ENCODE data around the gene LHCGR. TPM values are rescaled to one million over a fixed set of nuclear protein-coding genes. Genes with fewer than 3 reads are reported as not detected.

The LHCGR gene
- total and polyA plus RNA-seq, 2 experiments from 2014 or later, result 0.45 to 0.66 TPM

GRCh38 chr2:48699348-48699930 is 56.1 kb downstream of the LHCGR start (continued):
- no peak for TF ChIP-seq ETS1 (IDR thresholded peaks at IDR 0.05)
- TF ChIP-seq POLR2AphosphoS5 (IDR thresholded peaks at IDR 0.05; ENCODE audit: low read depth), result no peak
- no peak for TF ChIP-seq NANOG (IDR thresholded peaks at IDR 0.05; ENCODE audit: borderline replicate concordance)
- TF ChIP-seq, protein P1, sequence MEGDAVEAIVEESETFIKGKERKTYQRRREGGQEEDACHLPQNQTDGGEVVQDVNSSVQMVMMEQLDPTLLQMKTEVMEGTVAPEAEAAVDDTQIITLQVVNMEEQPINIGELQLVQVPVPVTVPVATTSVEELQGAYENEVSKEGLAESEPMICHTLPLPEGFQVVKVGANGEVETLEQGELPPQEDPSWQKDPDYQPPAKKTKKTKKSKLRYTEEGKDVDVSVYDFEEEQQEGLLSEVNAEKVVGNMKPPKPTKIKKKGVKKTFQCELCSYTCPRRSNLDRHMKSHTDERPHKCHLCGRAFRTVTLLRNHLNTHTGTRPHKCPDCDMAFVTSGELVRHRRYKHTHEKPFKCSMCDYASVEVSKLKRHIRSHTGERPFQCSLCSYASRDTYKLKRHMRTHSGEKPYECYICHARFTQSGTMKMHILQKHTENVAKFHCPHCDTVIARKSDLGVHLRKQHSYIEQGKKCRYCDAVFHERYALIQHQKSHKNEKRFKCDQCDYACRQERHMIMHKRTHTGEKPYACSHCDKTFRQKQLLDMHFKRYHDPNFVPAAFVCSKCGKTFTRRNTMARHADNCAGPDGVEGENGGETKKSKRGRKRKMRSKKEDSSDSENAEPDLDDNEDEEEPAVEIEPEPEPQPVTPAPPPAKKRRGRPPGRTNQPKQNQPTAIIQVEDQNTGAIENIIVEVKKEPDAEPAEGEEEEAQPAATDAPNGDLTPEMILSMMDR (conservative IDR thresholded peaks at IDR 0.05; ENCODE audit: low read depth in 2 of 2), result no peak
- TF ChIP-seq CREB1 (CRISPR knock-in tag; IDR thresholded peaks at IDR 0.05; ENCODE audit: low read depth), result no peak
- TF ChIP-seq ZNF114 (CRISPR knock-in tag; IDR thresholded peaks at IDR 0.05), result no peak
- TF ChIP-seq, protein P2, sequence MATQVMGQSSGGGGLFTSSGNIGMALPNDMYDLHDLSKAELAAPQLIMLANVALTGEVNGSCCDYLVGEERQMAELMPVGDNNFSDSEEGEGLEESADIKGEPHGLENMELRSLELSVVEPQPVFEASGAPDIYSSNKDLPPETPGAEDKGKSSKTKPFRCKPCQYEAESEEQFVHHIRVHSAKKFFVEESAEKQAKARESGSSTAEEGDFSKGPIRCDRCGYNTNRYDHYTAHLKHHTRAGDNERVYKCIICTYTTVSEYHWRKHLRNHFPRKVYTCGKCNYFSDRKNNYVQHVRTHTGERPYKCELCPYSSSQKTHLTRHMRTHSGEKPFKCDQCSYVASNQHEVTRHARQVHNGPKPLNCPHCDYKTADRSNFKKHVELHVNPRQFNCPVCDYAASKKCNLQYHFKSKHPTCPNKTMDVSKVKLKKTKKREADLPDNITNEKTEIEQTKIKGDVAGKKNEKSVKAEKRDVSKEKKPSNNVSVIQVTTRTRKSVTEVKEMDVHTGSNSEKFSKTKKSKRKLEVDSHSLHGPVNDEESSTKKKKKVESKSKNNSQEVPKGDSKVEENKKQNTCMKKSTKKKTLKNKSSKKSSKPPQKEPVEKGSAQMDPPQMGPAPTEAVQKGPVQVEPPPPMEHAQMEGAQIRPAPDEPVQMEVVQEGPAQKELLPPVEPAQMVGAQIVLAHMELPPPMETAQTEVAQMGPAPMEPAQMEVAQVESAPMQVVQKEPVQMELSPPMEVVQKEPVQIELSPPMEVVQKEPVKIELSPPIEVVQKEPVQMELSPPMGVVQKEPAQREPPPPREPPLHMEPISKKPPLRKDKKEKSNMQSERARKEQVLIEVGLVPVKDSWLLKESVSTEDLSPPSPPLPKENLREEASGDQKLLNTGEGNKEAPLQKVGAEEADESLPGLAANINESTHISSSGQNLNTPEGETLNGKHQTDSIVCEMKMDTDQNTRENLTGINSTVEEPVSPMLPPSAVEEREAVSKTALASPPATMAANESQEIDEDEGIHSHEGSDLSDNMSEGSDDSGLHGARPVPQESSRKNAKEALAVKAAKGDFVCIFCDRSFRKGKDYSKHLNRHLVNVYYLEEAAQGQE (IDR thresholded peaks at IDR 0.05; ENCODE audit: unreplicated experiment), result no peak
- no peak for TF ChIP-seq STAT1 (IDR thresholded peaks at IDR 0.05; ENCODE audit: unreplicated experiment)
- no peak for TF ChIP-seq EZH2 (IDR thresholded peaks at IDR 0.05; ENCODE audit: low read depth, unreplicated experiment)
- TF ChIP-seq EZH2phosphoT487 (IDR thresholded peaks at IDR 0.05; ENCODE audit: unreplicated experiment), result no peak

DNA sequence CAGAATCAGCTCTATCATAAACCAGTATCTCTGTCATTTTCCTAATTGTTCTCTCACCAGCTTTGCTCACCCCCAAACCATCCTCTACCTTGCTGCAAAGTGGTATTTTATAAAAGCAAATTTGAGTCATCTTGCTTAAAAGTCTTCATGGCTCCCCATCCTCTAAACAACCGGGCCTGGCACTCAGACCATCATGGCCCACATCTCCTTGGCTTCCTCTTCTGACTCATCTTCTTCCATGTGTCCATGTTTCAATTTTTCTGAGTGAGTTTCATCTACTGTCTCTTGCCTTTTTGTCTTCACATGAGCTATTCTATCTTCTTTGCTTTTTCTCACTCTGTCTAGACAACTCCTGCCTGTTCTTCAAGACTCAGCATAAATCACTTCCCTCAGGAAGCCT is 58.6 kb downstream of the LHCGR start:
- Mint-ChIP-seq H3K36me3 (ENCODE audit: low read depth) (no peaks in the 10 kb centered on the region), H3K9me3 (no peaks in the 10 kb centered on the region; the same call in 2 of the 3 replicates), H3K4me3 (no peak overlapping the region), H3K27me3 (ENCODE audit: insufficient read depth, low read depth, poor library complexity) (no peaks in the 10 kb centered on the region), H3K27ac (no peak overlapping the region), H3K4me1 (peaks cover 37% of the 10 kb centered on the region)
- H3K27ac ChIP-seq (ENCODE audit: low read depth), result no peak overlapping the region
- H3K27me3 ChIP-seq (ENCODE audit: insufficient read depth), result no peaks in the 10 kb centered on the region
- no peaks in the 10 kb centered on the region for H3F3A ChIP-seq (replicated peaks; ENCODE audit: low read depth)
- DNase-seq (ENCODE audit: low spot score) (no peak), ATAC-seq (no peak)
- H3K4me3 ChIP-seq, result no peak overlapping the region
- H3K9me2 ChIP-seq (ENCODE audit: insufficient read depth), result no peaks in the 10 kb centered on the region
- H3K4me1 ChIP-seq (ENCODE audit: insufficient read depth), result peaks cover 17% of the 10 kb centered on the region
- no peak overlapping the region for H3K4me2 ChIP-seq
- H4K20me1 ChIP-seq (replicated peaks; ENCODE audit: insufficient read depth), result no peaks in the 10 kb centered on the region
- H2AFZ ChIP-seq, result no peak overlapping the region
- no peaks in the 10 kb centered on the region for H3K79me2 ChIP-seq (replicated peaks; ENCODE audit: insufficient read depth)
- H3K36me3 ChIP-seq (ENCODE audit: insufficient read depth), result no peaks in the 10 kb centered on the region
- TF ChIP-seq POLR2AphosphoS5 (IDR thresholded peaks at IDR 0.05; ENCODE audit: low read depth), result no peak
- TF ChIP-seq NANOG (IDR thresholded peaks at IDR 0.05; ENCODE audit: borderline replicate concordance), result no peak
- TF ChIP-seq, protein P2 (IDR thresholded peaks at IDR 0.05; ENCODE audit: unreplicated experiment), result no peak
- no peak for TF ChIP-seq EZH2 (IDR thresholded peaks at IDR 0.05; ENCODE audit: low read depth, unreplicated experiment)
- TF ChIP-seq STAT1 (IDR thresholded peaks at IDR 0.05; ENCODE audit: unreplicated experiment), result no peak
- no peak for TF ChIP-seq ETS1 (IDR thresholded peaks at IDR 0.05)

All from GM23338 (cell line).